K562 (cell line): ENCODE data around the gene LRP3.

Experiments used
- EZH2 ChIP-seq: IDR thresholded peaks from 2 replicates; pipeline ENCODE4 v1.6.1; 2012; ENCODE audit warnings: low read depth, mild to moderate bottlenecking, inconsistent platforms, low read length, borderline replicate concordance
- FOXA1 ChIP-seq: fragments of 450-650 bp; IDR thresholded peaks from 2 replicates; pipeline ENCODE4 v1.6.1; 2016; ENCODE audit warnings: mild to moderate bottlenecking, borderline replicate concordance
- GTF2A2 ChIP-seq: IDR thresholded peaks from 2 replicates; pipeline ENCODE4 v1.6.1; 2016; ENCODE audit warnings: mild to moderate bottlenecking, missing genetic modification characterization, missing compliant biosample characterization
- JUN ChIP-seq, 2 experiments: sonication (generic) in 1 of 2; formaldehyde crosslinking in 1 of 2; IDR thresholded peaks; 2 replicates each; pipeline versions ENCODE4 v1.6.1 to v1.8.0; 2012 to 2022; ENCODE audit warnings: borderline replicate concordance in 2 of 2, mild to moderate bottlenecking in 2 of 2, improper control_type of control experiment in 1 of 2, low read depth in 1 of 2, low read length in 1 of 2, missing genetic modification reagents in 1 of 2
- MYC ChIP-seq, 2 experiments: fragments of 250-450 bp in 1 of 2; sonication (Bioruptor Pico) in 1 of 2; IDR thresholded peaks; 2 replicates each; pipeline versions ENCODE4 v1.5.1 to v1.6.1; 2012 to 2021; ENCODE audit warnings: low read depth in 2 of 2, borderline replicate concordance in 1 of 2, improper control_type of control experiment in 1 of 2, low read length in 1 of 2, mild to moderate bottlenecking in 1 of 2, moderate library complexity in 1 of 2
- NCOA6 ChIP-seq: fragments of 450-650 bp; IDR thresholded peaks from 2 replicates; pipeline ENCODE4 v1.6.1; 2017; ENCODE audit warnings: mild to moderate bottlenecking
- PML ChIP-seq: IDR thresholded peaks from 2 replicates; pipeline ENCODE4 v1.6.1; 2012; ENCODE audit warnings: low read length, inconsistent platforms
- POLR2A ChIP-seq: fragments of 450-650 bp; conservative IDR thresholded peaks from 2 replicates; pipeline ENCODE4 v1.6.1; 2016
- RAD51 ChIP-seq: fragments of 450-650 bp; IDR thresholded peaks from 2 replicates; pipeline ENCODE4 v1.7.1; 2016; ENCODE audit warnings: low read depth, mild to moderate bottlenecking, borderline replicate concordance
- TGIF2 ChIP-seq: sonication (generic); formaldehyde crosslinking; IDR thresholded peaks from 2 replicates; pipeline ENCODE4 v1.8.1; 2022; ENCODE audit warnings: mild to moderate bottlenecking, missing genetic modification reagents, moderate library complexity
- ZNF121 ChIP-seq: sonication (generic); formaldehyde crosslinking; conservative IDR thresholded peaks from 2 replicates; pipeline ENCODE4 v1.8.0; 2022; ENCODE audit warnings: missing genetic modification reagents
- ZNF175 ChIP-seq: fragments of 200-800 bp; sonication (Bioruptor generic); IDR thresholded peaks from 2 replicates; pipeline ENCODE4 v1.6.1; 2016; ENCODE audit warnings: low read depth, mild to moderate bottlenecking, missing genetic modification characterization, missing compliant biosample characterization
- TF ChIP-seq, protein P1 (sequence below), 3 experiments: IDR thresholded peaks in 2 of 3; conservative IDR thresholded peaks in 1 of 3; 2 replicates each; pipeline ENCODE4 v1.5.1; 2011 to 2012; ENCODE audit warnings: low read length in 3 of 3, mild to moderate bottlenecking in 3 of 3, control low read depth in 2 of 3, improper control_type of control experiment in 1 of 3, inconsistent platforms in 1 of 3, low read depth in 1 of 3, mixed read lengths in 1 of 3, moderate library complexity in 1 of 3; ENCODE audit not compliant: insufficient read depth in 2 of 3

DNA sequence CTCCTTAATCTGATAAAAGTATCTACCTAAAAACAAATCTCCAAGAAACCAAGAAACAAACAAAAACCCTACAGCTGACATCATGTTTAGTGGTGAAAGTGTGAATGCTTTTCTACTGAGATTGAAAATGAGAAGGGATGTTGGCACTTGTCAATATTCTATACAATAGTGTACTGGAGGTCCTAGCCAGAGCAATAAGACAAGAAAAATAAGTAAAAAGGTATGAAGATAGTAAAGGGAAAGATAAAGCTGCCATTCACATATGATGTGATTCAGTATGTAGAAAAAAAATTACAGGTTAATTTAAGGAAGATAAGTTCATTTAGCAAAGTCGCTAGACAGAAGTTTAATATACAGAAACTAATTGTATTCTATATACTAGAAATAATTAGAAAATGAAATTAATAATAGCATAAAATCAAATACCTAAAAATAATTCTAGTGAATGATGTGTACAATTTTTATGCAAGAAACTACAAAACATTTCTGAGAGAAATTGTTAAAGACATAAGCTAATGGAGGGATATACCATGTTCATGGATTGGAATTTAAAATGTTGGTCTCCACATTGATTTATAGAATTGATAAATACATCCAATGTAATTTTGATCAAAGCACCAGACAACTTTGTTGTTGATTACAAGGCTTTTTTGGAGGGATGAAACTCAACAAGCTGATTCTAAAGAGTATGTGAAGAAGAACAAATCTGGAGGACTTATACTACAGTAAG lies 33.9 kb downstream of the LRP3 start:
- TF ChIP-seq PML (no peak), EZH2 (no peak), JUN (IDR thresholded peaks at IDR 0.05; ENCODE audit: borderline replicate concordance, low read depth, low read length) (no peak), JUN (CRISPR knock-in tag; IDR thresholded peaks at IDR 0.05; ENCODE audit: borderline replicate concordance) (no peak), RAD51 (no peak), FOXA1 (no peak), MYC (IDR thresholded peaks at IDR 0.05; ENCODE audit: low read depth, low read length) (no peak), MYC (CRISPR knock-in tag; IDR thresholded peaks at IDR 0.05; ENCODE audit: borderline replicate concordance, low read depth) (no peak), ZNF121 (no peak), NCOA6 (no peak), TGIF2 (no peak), POLR2A (no peak), ZNF175 (CRISPR knock-in tag) (no peak), GTF2A2 (tag) (no peak)
- TF ChIP-seq, protein P1, sequence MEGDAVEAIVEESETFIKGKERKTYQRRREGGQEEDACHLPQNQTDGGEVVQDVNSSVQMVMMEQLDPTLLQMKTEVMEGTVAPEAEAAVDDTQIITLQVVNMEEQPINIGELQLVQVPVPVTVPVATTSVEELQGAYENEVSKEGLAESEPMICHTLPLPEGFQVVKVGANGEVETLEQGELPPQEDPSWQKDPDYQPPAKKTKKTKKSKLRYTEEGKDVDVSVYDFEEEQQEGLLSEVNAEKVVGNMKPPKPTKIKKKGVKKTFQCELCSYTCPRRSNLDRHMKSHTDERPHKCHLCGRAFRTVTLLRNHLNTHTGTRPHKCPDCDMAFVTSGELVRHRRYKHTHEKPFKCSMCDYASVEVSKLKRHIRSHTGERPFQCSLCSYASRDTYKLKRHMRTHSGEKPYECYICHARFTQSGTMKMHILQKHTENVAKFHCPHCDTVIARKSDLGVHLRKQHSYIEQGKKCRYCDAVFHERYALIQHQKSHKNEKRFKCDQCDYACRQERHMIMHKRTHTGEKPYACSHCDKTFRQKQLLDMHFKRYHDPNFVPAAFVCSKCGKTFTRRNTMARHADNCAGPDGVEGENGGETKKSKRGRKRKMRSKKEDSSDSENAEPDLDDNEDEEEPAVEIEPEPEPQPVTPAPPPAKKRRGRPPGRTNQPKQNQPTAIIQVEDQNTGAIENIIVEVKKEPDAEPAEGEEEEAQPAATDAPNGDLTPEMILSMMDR (IDR thresholded peaks at IDR 0.05 in 2 of 3, conservative IDR thresholded peaks at IDR 0.05 in 1 of 3; ENCODE audit: insufficient read depth in 2 of 3, low read depth in 1 of 3, low read length in 3 of 3) = no peak
